Keratinocyte (primary cell): ENCODE data around the gene AP4S1. TPM values are rescaled to one million over a fixed set of nuclear protein-coding genes. Genes with fewer than 3 reads are reported as not detected.

ENCODE experiments used
- DNase-seq: peaks from one replicate; pipeline ENCODE4 v3.0.0-alpha.2; 2011; ENCODE audit warnings: low read depth, missing footprints, low spot score
- FAIRE-seq: peaks from 2 replicates; lab custom pipeline; 2011; peaks lifted over from hg19 to GRCh38; lab: Jason Lieb, UNC
- H2AFZ ChIP-seq: 2 replicates; pipeline ENCODE4 v1.6.0; 2012; ENCODE audit warnings: low read length, control low read depth, inconsistent platforms; ENCODE audit not compliant: control insufficient read depth
- H3K27ac ChIP-seq: 2 replicates; pipeline ENCODE4 v1.5.1; 2011; ENCODE audit warnings: low read length; ENCODE audit not compliant: control insufficient read depth, insufficient read depth
- H3K27me3 ChIP-seq: 3 replicates; pipeline ENCODE4 v1.6.0; 2011; ENCODE audit warnings: low read length; ENCODE audit not compliant: control insufficient read depth, insufficient read depth; ENCODE audit errors: extremely low read depth
- H3K36me3 ChIP-seq, 2 experiments: 2 replicates in 1 of 2; 3 replicates in 1 of 2; pipeline ENCODE4 v1.5.1; 2011; ENCODE audit warnings: low read length in 2 of 2, mild to moderate bottlenecking in 1 of 2; ENCODE audit not compliant: control insufficient read depth in 2 of 2, insufficient read depth in 2 of 2; ENCODE audit errors: extremely low read depth in 1 of 2
- H3K4me1 ChIP-seq: 3 replicates; pipeline ENCODE4 v1.5.1; 2011; ENCODE audit warnings: low read length; ENCODE audit not compliant: control insufficient read depth, insufficient read depth; ENCODE audit errors: extremely low read depth
- H3K4me2 ChIP-seq: 3 replicates; pipeline ENCODE4 v1.6.0; 2011; ENCODE audit warnings: low read depth, low read length; ENCODE audit not compliant: control insufficient read depth, insufficient read depth; ENCODE audit errors: extremely low read depth
- H3K4me3 ChIP-seq, 3 experiments: fragments of 200-600 bp in 1 of 3; sonication (generic) in 1 of 3; 2 replicates in 2 of 3; 3 replicates in 1 of 3; pipeline ENCODE4 v1.5.1; 2011 to 2016; ENCODE audit warnings: low read length in 3 of 3, mild to moderate bottlenecking in 3 of 3, control low read depth in 2 of 3, inconsistent platforms in 1 of 3, low read depth in 1 of 3, mixed read lengths in 1 of 3, mixed run types in 1 of 3, moderate library complexity in 1 of 3; ENCODE audit not compliant: control insufficient read depth in 2 of 3, insufficient read depth in 2 of 3; ENCODE audit errors: extremely low read depth in 1 of 3
- H3K79me2 ChIP-seq: 2 replicates; pipeline ENCODE4 v1.6.0; 2012; ENCODE audit warnings: low read length; ENCODE audit not compliant: control insufficient read depth, insufficient read depth
- H3K9ac ChIP-seq: 3 replicates; pipeline ENCODE4 v1.6.0; 2011; ENCODE audit warnings: low read length; ENCODE audit not compliant: control insufficient read depth, insufficient read depth; ENCODE audit errors: extremely low read depth
- H3K9me1 ChIP-seq: 3 replicates; pipeline ENCODE4 v1.6.0; 2011; ENCODE audit warnings: low read length; ENCODE audit not compliant: control insufficient read depth, insufficient read depth; ENCODE audit errors: extremely low read depth
- H3K9me3 ChIP-seq: 2 replicates; pipeline ENCODE4 v1.5.1; 2012; ENCODE audit warnings: low read depth, low read length; ENCODE audit not compliant: control insufficient read depth
- H4K20me1 ChIP-seq: 3 replicates; pipeline ENCODE4 v1.6.0; 2011; ENCODE audit warnings: low read length; ENCODE audit not compliant: control insufficient read depth, insufficient read depth; ENCODE audit errors: extremely low read depth
- EZH2 ChIP-seq: IDR thresholded peaks from one replicate; pipeline ENCODE4 v1.6.1; 2012; ENCODE audit warnings: inconsistent platforms, mild to moderate bottlenecking, low read length, moderate library complexity
- dilution Hi-C: fragments of 300-500 bp; cut with MboI; formaldehyde crosslinking; loops from one replicate; pipeline ENCODE4 v1.7.0; 2020; ENCODE audit warnings: low sequenced_read_pairs; ENCODE audit not compliant: extremely low pct_ligation_motif_present
- polyA plus RNA-seq, 5 experiments: library from polyadenylated mRNA; depleted of rRNA in 3 of 5; stranded (reverse) in 3 of 5; stranded (forward) in 1 of 5; unstranded in 1 of 5; fragments of >200 nt; gene quantifications; 1 replicate in 1 of 5; 2 replicates in 3 of 5; 3 replicates in 1 of 5; pipeline versions ENCODE4 v1.2.1 to v1.2.3, GENCODE V29; 2011 to 2012; ENCODE audit warnings: missing spikeins in 2 of 5, low read depth in 1 of 5, low replicate concordance in 1 of 5
- TF ChIP-seq, protein P1 (sequence below), 3 experiments: IDR thresholded peaks in 1 of 3; conservative IDR thresholded peaks in 1 of 3; optimal IDR thresholded peaks in 1 of 3; 2 replicates in 2 of 3; 3 replicates in 1 of 3; pipeline versions ENCODE3 to v1.5.1; 2011; ENCODE audit warnings: low read length in 3 of 3, mild to moderate bottlenecking in 3 of 3, moderate library complexity in 2 of 3, control low read depth in 1 of 3, inconsistent platforms in 1 of 3; ENCODE audit not compliant: insufficient read depth in 2 of 3; ENCODE audit errors: extremely low read depth in 1 of 3

AP4S1 gene
- polyA plus RNA-seq, 1 donor (not counting 4 experiments of a cell fraction or from before 2014, with no cell fraction given), result 6.2 TPM

DNA sequence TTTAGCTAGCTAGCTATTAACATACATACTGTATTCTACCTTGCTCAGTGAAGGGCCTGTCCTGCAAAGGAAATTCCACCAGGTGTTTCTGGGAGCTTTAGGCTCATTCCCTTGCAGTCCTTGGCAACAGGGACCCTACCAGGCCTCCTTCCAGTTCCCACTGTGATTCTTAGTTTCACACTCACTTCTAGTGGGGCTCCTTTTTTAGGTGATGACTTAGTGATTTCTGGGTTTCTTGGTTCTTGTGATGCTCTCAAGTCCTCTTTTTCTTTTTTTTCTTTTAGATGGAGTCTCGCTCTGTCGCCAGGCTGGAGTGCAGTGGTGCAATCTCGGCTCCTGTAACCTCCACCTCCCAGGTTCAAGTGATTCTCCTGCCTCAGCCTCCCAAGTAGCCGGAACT is 11.1 kb downstream of the AP4S1 start:
- Histone ChIP-seq H3K4me2 (no peak overlapping the region), H2AFZ (no peak overlapping the region), H4K20me1 (no peaks in the 10 kb centered on the region), H3K27ac (no peak overlapping the region), H3K36me3 (no peaks in the 10 kb centered on the region), H3K4me1 (peaks cover 24% of the 10 kb centered on the region), H3K27me3 (no peaks in the 10 kb centered on the region), H3K79me2 (no peaks in the 10 kb centered on the region), H3K9me3 (no peaks in the 10 kb centered on the region), H3K4me3 (no peak overlapping the region), H3K9ac (no peak overlapping the region), H3K9me1 (no peaks in the 10 kb centered on the region)
- no peak for FAIRE-seq
- TF ChIP-seq, protein P1, sequence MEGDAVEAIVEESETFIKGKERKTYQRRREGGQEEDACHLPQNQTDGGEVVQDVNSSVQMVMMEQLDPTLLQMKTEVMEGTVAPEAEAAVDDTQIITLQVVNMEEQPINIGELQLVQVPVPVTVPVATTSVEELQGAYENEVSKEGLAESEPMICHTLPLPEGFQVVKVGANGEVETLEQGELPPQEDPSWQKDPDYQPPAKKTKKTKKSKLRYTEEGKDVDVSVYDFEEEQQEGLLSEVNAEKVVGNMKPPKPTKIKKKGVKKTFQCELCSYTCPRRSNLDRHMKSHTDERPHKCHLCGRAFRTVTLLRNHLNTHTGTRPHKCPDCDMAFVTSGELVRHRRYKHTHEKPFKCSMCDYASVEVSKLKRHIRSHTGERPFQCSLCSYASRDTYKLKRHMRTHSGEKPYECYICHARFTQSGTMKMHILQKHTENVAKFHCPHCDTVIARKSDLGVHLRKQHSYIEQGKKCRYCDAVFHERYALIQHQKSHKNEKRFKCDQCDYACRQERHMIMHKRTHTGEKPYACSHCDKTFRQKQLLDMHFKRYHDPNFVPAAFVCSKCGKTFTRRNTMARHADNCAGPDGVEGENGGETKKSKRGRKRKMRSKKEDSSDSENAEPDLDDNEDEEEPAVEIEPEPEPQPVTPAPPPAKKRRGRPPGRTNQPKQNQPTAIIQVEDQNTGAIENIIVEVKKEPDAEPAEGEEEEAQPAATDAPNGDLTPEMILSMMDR (optimal IDR thresholded peaks at IDR 0.05 in 1 of 3, IDR thresholded peaks at IDR 0.05 in 1 of 3, conservative IDR thresholded peaks at IDR 0.05 in 1 of 3; ENCODE audit: extremely low read depth in 1 of 3, insufficient read depth in 2 of 3, low read length in 3 of 3), result no peak
- TF ChIP-seq EZH2, result no peak
- dilution Hi-C loops, result no loop called here
- DNase-seq, result no peak

DNA sequence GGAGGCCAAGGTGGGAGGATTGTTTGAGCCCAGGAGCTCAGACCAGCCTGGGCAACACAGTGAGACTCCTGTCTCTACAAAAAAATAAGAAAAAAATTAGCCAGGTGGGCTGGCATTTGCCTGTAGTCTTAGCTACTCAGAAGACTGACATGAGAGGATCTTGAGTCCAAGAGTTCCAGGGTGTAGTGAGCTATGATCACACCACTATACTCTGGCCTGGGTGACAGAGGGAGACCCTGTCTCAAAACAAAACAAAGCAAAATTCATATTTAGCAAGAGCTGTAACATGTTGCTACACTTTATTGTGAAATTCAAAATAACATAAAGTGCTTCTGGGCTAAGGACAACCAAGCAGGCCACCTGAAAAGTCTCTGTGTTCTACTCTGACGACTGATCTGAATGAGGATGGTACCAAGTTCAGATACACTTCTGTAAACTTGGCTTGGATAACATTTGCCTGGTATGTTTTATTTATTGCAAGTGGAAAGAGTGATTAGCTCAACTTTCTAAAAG is 12.3 kb downstream of the AP4S1 start:
- no peak overlapping the region for H3K4me2 ChIP-seq
- no peak overlapping the region for H3K9ac ChIP-seq
- no peak overlapping the region for H3K27ac ChIP-seq
- TF ChIP-seq EZH2, result no peak
- TF ChIP-seq, protein P1 (optimal IDR thresholded peaks at IDR 0.05 in 1 of 3, IDR thresholded peaks at IDR 0.05 in 1 of 3, conservative IDR thresholded peaks at IDR 0.05 in 1 of 3; ENCODE audit: extremely low read depth in 1 of 3, insufficient read depth in 2 of 3, low read length in 3 of 3), result no peak
- H3K36me3 ChIP-seq, result no peaks in the 10 kb centered on the region
- H3K27me3 ChIP-seq, result no peaks in the 10 kb centered on the region
- H4K20me1 ChIP-seq, result no peaks in the 10 kb centered on the region
- no peaks in the 10 kb centered on the region for H3K9me3 ChIP-seq
- dilution Hi-C loops, result no loop called here
- no peaks in the 10 kb centered on the region for H3K79me2 ChIP-seq
- DNase-seq (no peak), FAIRE-seq (no peak)
- no peak overlapping the region for H3K4me3 ChIP-seq
- H3K4me1 ChIP-seq, result peaks cover 13% of the 10 kb centered on the region
- no peak overlapping the region for H2AFZ ChIP-seq
- H3K9me1 ChIP-seq, result no peaks in the 10 kb centered on the region
